ENCODE measurements around the gene ARHGAP25. TPM values are rescaled to one million over a fixed set of nuclear protein-coding genes. Genes with fewer than 3 reads are reported as not detected.

Gene ARHGAP25
- total and polyA plus RNA-seq, 2 donors (not counting 1 experiment from before 2014, with no cell fraction given), result 2.7 to 5.8 TPM

- Histone ChIP-seq H3K9ac (ENCODE audit: insufficient read depth, low read length) (no peak overlapping the region), H2AFZ (ENCODE audit: low read length) (no peak overlapping the region), H3K9me3 (ENCODE audit: control insufficient read depth, insufficient read depth, low read depth, low read length) (no peaks in the 10 kb centered on the region), H3K4me1 (ENCODE audit: control insufficient read depth, extremely low read depth, insufficient read depth, low read length) (no peaks in the 10 kb centered on the region), H3K36me3 (ENCODE audit: control insufficient read depth, insufficient read depth, low read length) (no peaks in the 10 kb centered on the region), H3K27me3 (ENCODE audit: control insufficient read depth, insufficient read depth, low read length) (no peaks in the 10 kb centered on the region), H3K27ac (ENCODE audit: insufficient read depth, low read length) (no peak overlapping the region), H3K4me2 (ENCODE audit: extremely low read depth, insufficient read depth, low read length) (no peak overlapping the region), H3K79me2 (ENCODE audit: control insufficient read depth, insufficient read depth, low read length) (no peaks in the 10 kb centered on the region), H4K20me1 (ENCODE audit: control insufficient read depth, extremely low read depth, insufficient read depth, low read length) (no peaks in the 10 kb centered on the region), H3K4me3 (replicated peaks in 1 of 4; ENCODE audit: control extremely low read depth in 1 of 4, insufficient read depth in 1 of 4, low read depth in 3 of 4, low read length in 4 of 4) (no peak overlapping the region)
- TF ChIP-seq CTCF (conservative IDR thresholded peaks at IDR 0.05 in 1 of 2, IDR thresholded peaks at IDR 0.05 in 1 of 2; ENCODE audit: low read depth in 1 of 2, low read length in 2 of 2) (no peak), EZH2 (IDR thresholded peaks at IDR 0.05; ENCODE audit: low read length, missing control alignments) (no peak)
- no peak for DNase-seq (ENCODE audit: low read depth in 2 of 2)
Observed at GRCh38 chr2:68784188-68784587, 49.6 kb downstream of the ARHGAP25 start.

- Histone ChIP-seq H3K36me3 (ENCODE audit: control insufficient read depth, insufficient read depth, low read length) (no peaks in the 10 kb centered on the region), H3K9me3 (ENCODE audit: control insufficient read depth, insufficient read depth, low read depth, low read length) (no peaks in the 10 kb centered on the region), H3K79me2 (ENCODE audit: control insufficient read depth, insufficient read depth, low read length) (no peaks in the 10 kb centered on the region), H3K9ac (ENCODE audit: insufficient read depth, low read length) (no peak overlapping the region), H2AFZ (ENCODE audit: low read length) (no peak overlapping the region), H3K4me1 (ENCODE audit: control insufficient read depth, extremely low read depth, insufficient read depth, low read length) (no peaks in the 10 kb centered on the region), H3K4me2 (ENCODE audit: extremely low read depth, insufficient read depth, low read length) (no peak overlapping the region), H4K20me1 (ENCODE audit: control insufficient read depth, extremely low read depth, insufficient read depth, low read length) (no peaks in the 10 kb centered on the region), H3K27me3 (ENCODE audit: control insufficient read depth, insufficient read depth, low read length) (no peaks in the 10 kb centered on the region), H3K4me3 (replicated peaks in 1 of 4; ENCODE audit: control extremely low read depth in 1 of 4, insufficient read depth in 1 of 4, low read depth in 3 of 4, low read length in 4 of 4) (no peak overlapping the region), H3K27ac (ENCODE audit: insufficient read depth, low read length) (no peak overlapping the region)
- TF ChIP-seq EZH2 (IDR thresholded peaks at IDR 0.05; ENCODE audit: low read length, missing control alignments) (no peak), CTCF (conservative IDR thresholded peaks at IDR 0.05 in 1 of 2, IDR thresholded peaks at IDR 0.05 in 1 of 2; ENCODE audit: low read depth in 1 of 2, low read length in 2 of 2) (no peak)
- peak in 1 of 2 donors; percentile 33 for DNase-seq (ENCODE audit: low read depth in 2 of 2)
Observed at GRCh38 chr2:68784915-68785314, 50.3 kb downstream of the ARHGAP25 start.

GRCh38 chr2:68787356-68787755 is 52.7 kb downstream of the ARHGAP25 start:
- no peak for TF ChIP-seq EZH2 (IDR thresholded peaks at IDR 0.05; ENCODE audit: low read length, missing control alignments)
- no peak for TF ChIP-seq CTCF (conservative IDR thresholded peaks at IDR 0.05 in 1 of 2, IDR thresholded peaks at IDR 0.05 in 1 of 2; ENCODE audit: low read depth in 1 of 2, low read length in 2 of 2)
- Histone ChIP-seq H3K27me3 (ENCODE audit: control insufficient read depth, insufficient read depth, low read length) (no peaks in the 10 kb centered on the region), H3K27ac (ENCODE audit: insufficient read depth, low read length) (no peak overlapping the region), H3K4me1 (ENCODE audit: control insufficient read depth, extremely low read depth, insufficient read depth, low read length) (no peaks in the 10 kb centered on the region), H3K9me3 (ENCODE audit: control insufficient read depth, insufficient read depth, low read depth, low read length) (no peaks in the 10 kb centered on the region), H3K9ac (ENCODE audit: insufficient read depth, low read length) (no peak overlapping the region), H2AFZ (ENCODE audit: low read length) (no peak overlapping the region), H3K4me3 (replicated peaks in 1 of 4; ENCODE audit: control extremely low read depth in 1 of 4, insufficient read depth in 1 of 4, low read depth in 3 of 4, low read length in 4 of 4) (no peak overlapping the region), H4K20me1 (ENCODE audit: control insufficient read depth, extremely low read depth, insufficient read depth, low read length) (no peaks in the 10 kb centered on the region), H3K36me3 (ENCODE audit: control insufficient read depth, insufficient read depth, low read length) (no peaks in the 10 kb centered on the region), H3K4me2 (ENCODE audit: extremely low read depth, insufficient read depth, low read length) (no peak overlapping the region), H3K79me2 (ENCODE audit: control insufficient read depth, insufficient read depth, low read length) (no peaks in the 10 kb centered on the region)
- DNase-seq (ENCODE audit: low read depth in 2 of 2), result no peak

All from fibroblast of lung (primary cell).